CD14-positive monocyte (primary cell): ENCODE data around the gene PHF5A. TPM values are rescaled to one million over a fixed set of nuclear protein-coding genes. Genes with fewer than 3 reads are reported as not detected.

Source experiments
- DNase-seq, 3 donors: peaks; one replicate each; pipeline ENCODE4 v3.0.0-alpha.2; 2011 to 2022
- H2AFZ ChIP-seq: 2 replicates; pipeline ENCODE4 v1.6.0; 2012; ENCODE audit warnings: mild to moderate bottlenecking, low read depth, low read length, inconsistent platforms; ENCODE audit not compliant: insufficient read depth, poor library complexity, severe bottlenecking
- H3K27ac ChIP-seq, 2 donors: 1 replicate in 1 of 2; 2 replicates in 1 of 2; pipeline ENCODE4 v1.5.1; 2012 to 2013; ENCODE audit warnings: low read length in 2 of 2, control low read depth in 1 of 2, inconsistent platforms in 1 of 2, low read depth in 1 of 2, mild to moderate bottlenecking in 1 of 2
- H3K27me3 ChIP-seq, 2 donors: one replicate each; pipeline versions ENCODE4 v1.6.0 to v1.6.1; 2011 to 2013; ENCODE audit warnings: low read length in 2 of 2; ENCODE audit not compliant: control insufficient read depth in 2 of 2, insufficient read depth in 2 of 2
- H3K36me3 ChIP-seq, 2 donors: replicated peaks in 1 of 2; 1 replicate in 1 of 2; 2 replicates in 1 of 2; pipeline versions ENCODE4 v1.5.1 to v1.6.1; 2012 to 2013; ENCODE audit warnings: low read length in 2 of 2, control low read depth in 1 of 2, inconsistent platforms in 1 of 2, mild to moderate bottlenecking in 1 of 2; ENCODE audit not compliant: insufficient read depth in 2 of 2, control insufficient read depth in 1 of 2
- H3K4me1 ChIP-seq, 2 donors: 1 replicate in 1 of 2; 2 replicates in 1 of 2; pipeline versions ENCODE4 v1.5.1 to v1.6.1; 2012 to 2013; ENCODE audit warnings: low read length in 2 of 2, control low read depth in 1 of 2, inconsistent platforms in 1 of 2, mild to moderate bottlenecking in 1 of 2, moderate library complexity in 1 of 2; ENCODE audit not compliant: insufficient read depth in 2 of 2, control insufficient read depth in 1 of 2
- H3K4me2 ChIP-seq: replicated peaks from 2 replicates; pipeline ENCODE3; 2012; ENCODE audit warnings: low read length, moderate library complexity, mild to moderate bottlenecking; ENCODE audit not compliant: poor library complexity, severe bottlenecking; ENCODE audit errors: extremely low read depth
- H3K4me3 ChIP-seq, 3 experiments: fragments of 200-600 bp in 1 of 3; sonication (generic) in 1 of 3; replicated peaks in 1 of 3; 1 replicate in 2 of 3; 2 replicates in 1 of 3; pipeline ENCODE4 v1.5.1; 2011 to 2013; ENCODE audit warnings: low read length in 3 of 3, mild to moderate bottlenecking in 3 of 3, control low read depth in 2 of 3, low read depth in 2 of 3, inconsistent platforms in 1 of 3, moderate library complexity in 1 of 3
- H3K79me2 ChIP-seq: 2 replicates; pipeline ENCODE4 v1.6.0; 2012; ENCODE audit warnings: mild to moderate bottlenecking, control low read depth, inconsistent platforms, low read length, moderate library complexity; ENCODE audit not compliant: insufficient read depth
- H3K9ac ChIP-seq: 2 replicates; pipeline ENCODE4 v1.6.0; 2017; ENCODE audit warnings: low read length, mild to moderate bottlenecking; ENCODE audit not compliant: insufficient read depth, poor library complexity, severe bottlenecking
- H3K9me3 ChIP-seq, 2 donors: replicated peaks in 1 of 2; 1 replicate in 1 of 2; 2 replicates in 1 of 2; pipeline versions ENCODE4 v1.5.1 to v1.6.1; 2012 to 2013; ENCODE audit warnings: low read length in 2 of 2, control low read depth in 1 of 2; ENCODE audit not compliant: control insufficient read depth in 1 of 2, insufficient read depth in 1 of 2
- H4K20me1 ChIP-seq: 2 replicates; pipeline ENCODE4 v1.6.0; 2012; ENCODE audit warnings: mild to moderate bottlenecking, low read length, control low read depth, moderate library complexity; ENCODE audit not compliant: insufficient read depth
- H3K27ac Mint-ChIP-seq, 7 donors: one replicate each; pipeline ENCODE4 v1.8.0; 2020; ENCODE audit warnings: mild to moderate bottlenecking in 7 of 7, mixed read lengths in 7 of 7, moderate library complexity in 6 of 7, inconsistent platforms in 2 of 7
- H3K27me3 Mint-ChIP-seq, 3 donors: one replicate each; pipeline ENCODE4 v1.8.0; 2021 to 2022; ENCODE audit warnings: low read depth in 3 of 3, mild to moderate bottlenecking in 3 of 3, mixed read lengths in 3 of 3, moderate library complexity in 3 of 3, inconsistent platforms in 1 of 3
- H3K36me3 Mint-ChIP-seq, 2 donors: one replicate each; pipeline ENCODE4 v1.8.0; 2020; ENCODE audit warnings: mixed read lengths in 2 of 2, inconsistent platforms in 1 of 2, mild to moderate bottlenecking in 1 of 2
- H3K4me1 Mint-ChIP-seq: one replicate; pipeline ENCODE4 v1.8.0; 2020; ENCODE audit warnings: mild to moderate bottlenecking, mixed read lengths
- H3K4me3 Mint-ChIP-seq, 2 donors: one replicate each; pipeline ENCODE4 v1.8.0; 2020; ENCODE audit warnings: mild to moderate bottlenecking in 2 of 2, mixed read lengths in 2 of 2, moderate library complexity in 1 of 2
- H3K9me3 Mint-ChIP-seq, 7 donors: one replicate each; pipeline ENCODE4 v1.8.0; 2020 to 2022; ENCODE audit warnings: mixed read lengths in 7 of 7, mild to moderate bottlenecking in 6 of 7, moderate library complexity in 6 of 7, inconsistent platforms in 2 of 7
- CTCF ChIP-seq: fragments of 200-600 bp; IDR thresholded peaks from one replicate; pipeline ENCODE4 v1.8.0; 2022; ENCODE audit warnings: antibody characterized with exemption, mild to moderate bottlenecking
- WGBS: methylation state at CpG from one replicate; pipeline ENCODE4 v1.1.5; 2013; ENCODE audit warnings: missing lambda C conversion rate; ENCODE audit not compliant: insufficient coverage; 5-methylcytosine and 5-hydroxymethylcytosine counted together
- intact Hi-C, 2 donors: fragments of 100-400 bp; cut with micrococcal nuclease; formaldehyde crosslinking; loops; one replicate each; pipeline versions ENCODE4 v1.15.0 to v1.15.1; 2023
- polyA plus RNA-seq, 3 donors: library from polyadenylated mRNA; depleted of rRNA in 1 of 3; unstranded in 2 of 3; stranded (reverse) in 1 of 3; fragments of 300-500 nt in 2 of 3; fragments of >200 nt in 1 of 3; fragmentation: Illumina TruSeq in 2 of 3; gene quantifications; 1 replicate in 2 of 3; 2 replicates in 1 of 3; pipeline ENCODE4 v1.2.3, GENCODE V29; 2012 to 2021

PHF5A gene
- polyA plus RNA-seq, 3 donors, result 22.0 to 31.3 (median 26.3) TPM

- peaks cover 50% of the 10 kb centered on the region for H4K20me1 ChIP-seq
- Mint-ChIP-seq H3K4me3 (peak overlapping the region; percentile 97 to 98), H3K4me1 (peaks cover 32% of the 10 kb centered on the region), H3K27ac (peak overlapping the region; percentile 79 to 99 (median 92)), H3K9me3 (no peaks in the 10 kb centered on the region), H3K27me3 (peaks cover 0 to 2% (median 1%) of the 10 kb centered on the region in 3 donors), H3K36me3 (peaks cover 5 to 17% of the 10 kb centered on the region in 2 donors)
- H3K79me2 ChIP-seq, result peaks cover 69% of the 10 kb centered on the region
- peak overlapping the region; percentile 73 for H2AFZ ChIP-seq
- H3K4me3 ChIP-seq, result peak overlapping the region; percentile 73 to 99 (median 93)
- DNase-seq, result peak in 1 of 3 donors; percentile 15
- H3K9me3 ChIP-seq, result no peaks in the 10 kb centered on the region
- H3K36me3 ChIP-seq, result peaks cover 0 to 4% of the 10 kb centered on the region in 2 donors
- peak overlapping the region; percentile 87 for H3K9ac ChIP-seq
- peak overlapping the region; percentile 89 to 99 for H3K27ac ChIP-seq
- H3K27me3 ChIP-seq, result no peaks in the 10 kb centered on the region
- peaks cover 19 to 34% of the 10 kb centered on the region in 2 donors for H3K4me1 ChIP-seq
- WGBS, result 2% methylated on average over 7 of the region's 22 CpGs
- intact Hi-C loops, result loop anchor here (2.0 to 10.0 kb wide), 4 partner anchors 23 to 179 kb away; partner anchors contain the start of genes TEF (in 2 of the 2), ACO2 (in 1 of the 2), DESI1 (in 1 of the 2) and PHF5A (in 1 of the 2)
- TF ChIP-seq CTCF, result no peak
- H3K4me2 ChIP-seq, result peak overlapping the region; percentile 99
Observed at GRCh38 chr22:41445129-41446056, 23.1 kb downstream of the PHF5A start.

DNA sequence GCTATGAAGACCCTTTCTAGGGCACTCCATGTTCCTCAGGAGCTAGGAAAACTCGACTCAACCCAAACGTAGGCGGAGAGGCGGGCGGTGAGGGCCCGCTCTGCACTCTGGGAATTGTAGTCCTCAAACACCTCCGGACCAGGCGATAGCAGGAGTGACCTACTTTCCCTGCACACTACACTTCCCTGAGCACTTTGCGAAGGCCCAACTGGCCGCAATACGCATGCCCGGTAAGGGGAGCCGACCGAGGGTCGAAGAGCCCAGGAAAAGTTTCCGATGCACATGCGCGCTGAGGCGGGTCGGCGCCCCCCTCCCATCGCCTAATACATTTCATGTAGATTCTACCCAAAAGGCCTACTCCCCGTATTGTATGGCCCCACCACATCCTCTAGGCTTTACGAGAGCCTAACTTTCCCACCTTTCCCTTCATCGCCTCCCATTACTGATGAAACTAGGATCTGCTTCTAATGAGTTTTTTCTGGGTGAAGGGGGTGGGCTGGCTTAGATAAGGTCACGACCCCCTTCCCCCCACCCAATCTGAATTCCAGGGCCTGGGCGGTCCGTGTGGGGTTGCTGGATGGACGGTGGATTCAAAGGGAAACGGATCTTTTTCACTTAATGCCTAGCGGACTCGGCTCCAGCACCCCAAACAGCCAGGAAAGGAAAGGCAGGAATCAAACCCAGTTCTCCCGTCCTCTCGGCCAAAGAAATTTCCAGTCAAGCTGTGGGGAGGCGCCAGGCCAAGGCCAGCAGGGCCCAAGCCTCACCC lies 23.9 kb downstream of the PHF5A start:
- H3K4me1 Mint-ChIP-seq, result peaks cover 32% of the 10 kb centered on the region
- Histone ChIP-seq H3K79me2 (peaks cover 77% of the 10 kb centered on the region), H2AFZ (peak overlapping the region; percentile 73), H3K9me3 (no peaks in the 10 kb centered on the region), H3K36me3 (peaks cover 0 to 10% of the 10 kb centered on the region in 2 donors), H3K9ac (peak overlapping the region; percentile 87), H3K4me3 (peak overlapping the region; percentile 73 to 99 (median 93)), H3K27me3 (no peaks in the 10 kb centered on the region), H3K4me1 (peaks cover 19 to 34% of the 10 kb centered on the region in 2 donors), H3K27ac (peak overlapping the region; percentile 89 to 99), H3K4me2 (peak overlapping the region; percentile 99), H4K20me1 (peaks cover 58% of the 10 kb centered on the region)
- no peaks in the 10 kb centered on the region for H3K9me3 Mint-ChIP-seq
- H3K4me3 Mint-ChIP-seq, result peak overlapping the region; percentile 97 to 98
- 0% methylated on average over 23 of the region's 35 CpGs for WGBS
- TF ChIP-seq CTCF, result no peak
- peak overlapping the region; percentile 86 to 99 (median 92) for H3K27ac Mint-ChIP-seq
- DNase-seq, result peak; percentile 82 to 90 (median 88)
- peaks cover 0 to 2% (median 1%) of the 10 kb centered on the region in 3 donors for H3K27me3 Mint-ChIP-seq
- H3K36me3 Mint-ChIP-seq, result peaks cover 5 to 25% of the 10 kb centered on the region in 2 donors
- intact Hi-C loops, result loop anchor here (5.0 to 10.0 kb wide), 3 partner anchors 60 to 180 kb away; partner anchors contain the start of genes TEF (in 2 of the 2), DESI1 (in 1 of the 2), RANGAP1 (in 1 of the 2) and XRCC6 (in 1 of the 2)
